ENCODE measurements around the gene MRTFB.
"Not testable (repeated sequence)": the region's sequence is repeated elsewhere in the genome, so short reads cannot be mapped to it uniquely, and the experiment has no call there.

Gene MRTFB

GRCh38 chr16:14121872-14122271, 50.8 kb downstream of the MRTFB start:
- Histone ChIP-seq H4K20me1 (ENCODE audit: insufficient read depth, low read length) (no peaks in the 10 kb centered on the region), H3F3A (ENCODE audit: insufficient read depth, low read length) (no peaks in the 10 kb centered on the region), H3K9ac (ENCODE audit: low read length) (no peak overlapping the region), H3K27ac (ENCODE audit: low read length) (no peak overlapping the region), H3K4me3 (ENCODE audit: low read length) (no peak overlapping the region), H2AFZ (ENCODE audit: low read length) (no peak overlapping the region), H3K79me2 (ENCODE audit: low read length) (no peaks in the 10 kb centered on the region), H3K9me3 (replicated peaks; ENCODE audit: insufficient read depth, low read length) (no peaks in the 10 kb centered on the region), H3K9me2 (replicated peaks; ENCODE audit: insufficient read depth, low read length) (no peaks in the 10 kb centered on the region), H3K4me1 (ENCODE audit: low read length) (no peaks in the 10 kb centered on the region), H3K4me2 (ENCODE audit: low read depth, low read length) (no peak overlapping the region), H3K36me3 (replicated peaks; ENCODE audit: insufficient read depth, low read length) (no peaks in the 10 kb centered on the region), H3K27me3 (replicated peaks; ENCODE audit: insufficient read depth, low read length) (no peaks in the 10 kb centered on the region)
- TF ChIP-seq EZH2phosphoT487 (IDR thresholded peaks at IDR 0.05; ENCODE audit: low read length) (no peak), EZH2 (optimal IDR thresholded peaks at IDR 0.05; ENCODE audit: low read depth, low read length) (no peak), CTCF (IDR thresholded peaks at IDR 0.05; ENCODE audit: low read length) (no peak)
- no peak for DNase-seq

- H2AFZ ChIP-seq (ENCODE audit: low read length); H3K9ac ChIP-seq (ENCODE audit: low read length); H3K36me3 ChIP-seq (replicated peaks; ENCODE audit: insufficient read depth, low read length); H3K4me2 ChIP-seq (ENCODE audit: low read depth, low read length); H4K20me1 ChIP-seq (ENCODE audit: insufficient read depth, low read length); H3K4me3 ChIP-seq (ENCODE audit: low read length); DNase-seq; H3K9me2 ChIP-seq (replicated peaks; ENCODE audit: insufficient read depth, low read length); H3K79me2 ChIP-seq (ENCODE audit: low read length); H3F3A ChIP-seq (ENCODE audit: insufficient read depth, low read length); H3K27me3 ChIP-seq (replicated peaks; ENCODE audit: insufficient read depth, low read length); H3K4me1 ChIP-seq (ENCODE audit: low read length); H3K9me3 ChIP-seq (replicated peaks; ENCODE audit: insufficient read depth, low read length); H3K27ac ChIP-seq (ENCODE audit: low read length): not testable (repeated sequence)
Observed at GRCh38 chr16:14122430-14122829, 51.3 kb downstream of the MRTFB start.

GRCh38 chr16:14125000-14125681, 54.0 kb downstream of the MRTFB start:
- H3K4me3 ChIP-seq (ENCODE audit: low read length): no peak overlapping the region
- TF ChIP-seq EZH2 (optimal IDR thresholded peaks at IDR 0.05; ENCODE audit: low read depth, low read length) (no peak), CTCF (IDR thresholded peaks at IDR 0.05; ENCODE audit: low read length) (no peak), EZH2phosphoT487 (IDR thresholded peaks at IDR 0.05; ENCODE audit: low read length) (no peak)
- no peaks in the 10 kb centered on the region for H3K27me3 ChIP-seq (replicated peaks; ENCODE audit: insufficient read depth, low read length)
- no peaks in the 10 kb centered on the region for H3K9me2 ChIP-seq (replicated peaks; ENCODE audit: insufficient read depth, low read length)
- H3K9ac ChIP-seq (ENCODE audit: low read length): no peak overlapping the region
- no peaks in the 10 kb centered on the region for H3K79me2 ChIP-seq (ENCODE audit: low read length)
- H3K9me3 ChIP-seq (replicated peaks; ENCODE audit: insufficient read depth, low read length): no peaks in the 10 kb centered on the region
- no peak overlapping the region for H3K4me2 ChIP-seq (ENCODE audit: low read depth, low read length)
- no peaks in the 10 kb centered on the region for H4K20me1 ChIP-seq (ENCODE audit: insufficient read depth, low read length)
- H3F3A ChIP-seq (ENCODE audit: insufficient read depth, low read length): no peaks in the 10 kb centered on the region
- DNase-seq: no peak
- no peak overlapping the region for H3K27ac ChIP-seq (ENCODE audit: low read length)
- no peak overlapping the region for H2AFZ ChIP-seq (ENCODE audit: low read length)
- no peaks in the 10 kb centered on the region for H3K36me3 ChIP-seq (replicated peaks; ENCODE audit: insufficient read depth, low read length)
- H3K4me1 ChIP-seq (ENCODE audit: low read length): no peaks in the 10 kb centered on the region

GRCh38 chr16:14125708-14126107, 54.6 kb downstream of the MRTFB start:
- H3K36me3 ChIP-seq (replicated peaks; ENCODE audit: insufficient read depth, low read length): no peaks in the 10 kb centered on the region
- H3K4me1 ChIP-seq (ENCODE audit: low read length): no peaks in the 10 kb centered on the region
- H4K20me1 ChIP-seq (ENCODE audit: insufficient read depth, low read length): no peaks in the 10 kb centered on the region
- H3K27ac ChIP-seq (ENCODE audit: low read length): no peak overlapping the region
- no peak overlapping the region for H3K4me2 ChIP-seq (ENCODE audit: low read depth, low read length)
- no peaks in the 10 kb centered on the region for H3K9me2 ChIP-seq (replicated peaks; ENCODE audit: insufficient read depth, low read length)
- no peaks in the 10 kb centered on the region for H3F3A ChIP-seq (ENCODE audit: insufficient read depth, low read length)
- no peak overlapping the region for H3K9ac ChIP-seq (ENCODE audit: low read length)
- H3K9me3 ChIP-seq (replicated peaks; ENCODE audit: insufficient read depth, low read length): no peaks in the 10 kb centered on the region
- no peak for DNase-seq
- no peaks in the 10 kb centered on the region for H3K27me3 ChIP-seq (replicated peaks; ENCODE audit: insufficient read depth, low read length)
- no peak overlapping the region for H3K4me3 ChIP-seq (ENCODE audit: low read length)
- TF ChIP-seq CTCF (IDR thresholded peaks at IDR 0.05; ENCODE audit: low read length): no peak
- no peak for TF ChIP-seq EZH2 (optimal IDR thresholded peaks at IDR 0.05; ENCODE audit: low read depth, low read length)
- TF ChIP-seq EZH2phosphoT487 (IDR thresholded peaks at IDR 0.05; ENCODE audit: low read length): no peak
- H2AFZ ChIP-seq (ENCODE audit: low read length): no peak overlapping the region
- H3K79me2 ChIP-seq (ENCODE audit: low read length): no peaks in the 10 kb centered on the region
